ENCODE measurements around the gene OSBPL7. TPM values are rescaled to one million over a fixed set of nuclear protein-coding genes. Genes with fewer than 3 reads are reported as not detected.

Gene OSBPL7
- total RNA-seq, 1 experiment from 2014 or later: 9.1 TPM

GRCh38 chr17:47845716-47846075 lies 24.1 kb upstream of the OSBPL7 start:
- CTCF ChIA-PET: interaction anchor here (0.8 to 3.0 kb wide), 2 partner anchors 29 to 40 kb away, joined by 4 to 11 read pairs; no protein-coding TSS in a partner anchor
- Histone ChIP-seq H3K27ac (ENCODE audit: low read length) (no peak overlapping the region), H3K4me3 (ENCODE audit: low read depth in 2 of 2, low read length in 2 of 2) (no peak overlapping the region), H3K36me3 (ENCODE audit: control insufficient read depth, insufficient read depth, low read length) (no peaks in the 10 kb centered on the region), H3K9me3 (ENCODE audit: control insufficient read depth, insufficient read depth, low read depth, low read length) (no peaks in the 10 kb centered on the region), H3K27me3 (ENCODE audit: control insufficient read depth, insufficient read depth, low read length) (no peaks in the 10 kb centered on the region), H3K4me1 (ENCODE audit: control insufficient read depth, insufficient read depth, low read length) (peaks cover 15% of the 10 kb centered on the region)
- POLR2A ChIA-PET: no interaction called here
- TF ChIP-seq TCF7L2 (IDR thresholded peaks at IDR 0.05; ENCODE audit: low read depth, low read length): no peak
- TF ChIP-seq, protein P1, sequence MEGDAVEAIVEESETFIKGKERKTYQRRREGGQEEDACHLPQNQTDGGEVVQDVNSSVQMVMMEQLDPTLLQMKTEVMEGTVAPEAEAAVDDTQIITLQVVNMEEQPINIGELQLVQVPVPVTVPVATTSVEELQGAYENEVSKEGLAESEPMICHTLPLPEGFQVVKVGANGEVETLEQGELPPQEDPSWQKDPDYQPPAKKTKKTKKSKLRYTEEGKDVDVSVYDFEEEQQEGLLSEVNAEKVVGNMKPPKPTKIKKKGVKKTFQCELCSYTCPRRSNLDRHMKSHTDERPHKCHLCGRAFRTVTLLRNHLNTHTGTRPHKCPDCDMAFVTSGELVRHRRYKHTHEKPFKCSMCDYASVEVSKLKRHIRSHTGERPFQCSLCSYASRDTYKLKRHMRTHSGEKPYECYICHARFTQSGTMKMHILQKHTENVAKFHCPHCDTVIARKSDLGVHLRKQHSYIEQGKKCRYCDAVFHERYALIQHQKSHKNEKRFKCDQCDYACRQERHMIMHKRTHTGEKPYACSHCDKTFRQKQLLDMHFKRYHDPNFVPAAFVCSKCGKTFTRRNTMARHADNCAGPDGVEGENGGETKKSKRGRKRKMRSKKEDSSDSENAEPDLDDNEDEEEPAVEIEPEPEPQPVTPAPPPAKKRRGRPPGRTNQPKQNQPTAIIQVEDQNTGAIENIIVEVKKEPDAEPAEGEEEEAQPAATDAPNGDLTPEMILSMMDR (IDR thresholded peaks at IDR 0.05): no peak
- TF ChIP-seq SIN3A (IDR thresholded peaks at IDR 0.05; ENCODE audit: borderline replicate concordance, insufficient read depth, low read depth, low read length): no peak
- no peak for TF ChIP-seq REST (IDR thresholded peaks at IDR 0.05; ENCODE audit: insufficient read depth in 1 of 2, low read depth in 2 of 2, low read length in 1 of 2)
- no peak for TF ChIP-seq POLR2AphosphoS5 (IDR thresholded peaks at IDR 0.05; ENCODE audit: low read depth, low read length)
- in situ Hi-C loops (cut with HindIII; ENCODE audit: low pct_unique_long_range_greater_than_20kb, low sequenced_read_pairs): no loop called here
- intact Hi-C loops (cut with micrococcal nuclease; ENCODE audit: unreplicated experiment): no loop called here
- ATAC-seq: no peak
- DNase-seq (ENCODE audit: low read depth, low spot score): no peak
- BruUV-seq (replicated peaks): no TSS peak

- TF ChIP-seq, protein P1 (IDR thresholded peaks at IDR 0.05): peak; percentile 64
- no peak for TF ChIP-seq TCF7L2 (IDR thresholded peaks at IDR 0.05; ENCODE audit: low read depth, low read length)
- no TSS peak for BruUV-seq (replicated peaks)
- H3K27me3 ChIP-seq (ENCODE audit: control insufficient read depth, insufficient read depth, low read length): no peaks in the 10 kb centered on the region
- H3K36me3 ChIP-seq (ENCODE audit: control insufficient read depth, insufficient read depth, low read length): no peaks in the 10 kb centered on the region
- POLR2A ChIA-PET: interaction anchor here (0.6 kb wide), 1 partner anchor 49 kb away, joined by 3 read pairs; no protein-coding TSS in a partner anchor
- CTCF ChIA-PET: interaction anchor here (0.6 to 5.2 kb wide), 4 partner anchors 25 to 45 kb away, joined by 3 to 78 read pairs (median 8); no protein-coding TSS in a partner anchor
- intact Hi-C loops (cut with micrococcal nuclease; ENCODE audit: unreplicated experiment) (loop anchor here (5.0 kb wide), 2 partner anchors 127 to 172 kb away; partner anchors contain the start of gene CDK5RAP3), in situ Hi-C loops (cut with HindIII; ENCODE audit: low pct_unique_long_range_greater_than_20kb, low sequenced_read_pairs) (no loop called here)
- no peak for ATAC-seq
- H3K4me1 ChIP-seq (ENCODE audit: control insufficient read depth, insufficient read depth, low read length): peaks cover 17% of the 10 kb centered on the region
- H3K4me3 ChIP-seq (ENCODE audit: low read depth in 2 of 2, low read length in 2 of 2): no peak overlapping the region
- H3K27ac ChIP-seq (ENCODE audit: low read length): no peak overlapping the region
- no peaks in the 10 kb centered on the region for H3K9me3 ChIP-seq (ENCODE audit: control insufficient read depth, insufficient read depth, low read depth, low read length)
- DNase-seq (ENCODE audit: low read depth, low spot score): no peak
Observed at GRCh38 chr17:47844814-47845715, 23.5 kb upstream of the OSBPL7 start.

All from Panc1 (cell line).